ENCODE results near the gene PRKCH.

GRCh38 chr14:61290701-61291100 is 30.7 kb upstream of the PRKCH start:
- TF ChIP-seq CTCF (IDR thresholded peaks at IDR 0.05): no peak
- no peak for TF ChIP-seq POLR2A (IDR thresholded peaks at IDR 0.05)
- TF ChIP-seq POLR2AphosphoS5 (IDR thresholded peaks at IDR 0.05): no peak

Data from breast epithelium (tissue), 3 donors.